ENCODE measurements around the gene NLRP1. TPM values are rescaled to one million over a fixed set of nuclear protein-coding genes. Genes with fewer than 3 reads are reported as not detected.

The NLRP1 gene
- total and polyA plus RNA-seq, 10 of the 15 experiments (the other 5 are each of a cell fraction or from before 2014, with no cell fraction given) = 2.8 to 21.8 (median 11.9) TPM

DNA sequence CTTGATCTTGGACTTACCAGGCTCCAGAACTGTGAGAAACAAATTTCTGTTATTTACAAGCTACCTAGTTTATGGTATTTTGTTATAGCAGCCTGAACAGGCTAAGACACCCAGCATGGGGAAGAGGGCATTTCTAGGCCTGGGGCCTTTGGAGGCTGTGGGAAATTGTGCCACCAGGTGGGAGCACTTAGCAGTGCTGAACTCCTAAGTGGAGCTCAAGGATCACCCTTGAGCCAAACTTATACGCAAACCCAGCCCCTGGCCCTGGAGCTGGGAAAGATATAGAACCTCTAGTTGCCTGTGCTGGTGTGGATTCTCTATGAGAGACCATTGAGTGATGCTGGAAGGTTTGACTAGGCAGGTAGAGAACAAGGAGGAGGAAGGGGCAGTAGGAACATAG lies 61.8 kb downstream of the NLRP1 start:
- SMC1A ChIA-PET (ENCODE audit: uncharacterized antibody, unreplicated experiment) = no interaction called here
- Histone ChIP-seq H3K4me1 (ENCODE audit: control insufficient read depth, insufficient read depth, low read length) (no peaks in the 10 kb centered on the region), H4K20me1 (ENCODE audit: control insufficient read depth, insufficient read depth) (no peaks in the 10 kb centered on the region), H3K27me3 (replicated peaks in 1 of 2; ENCODE audit: control insufficient read depth in 2 of 2, insufficient read depth in 2 of 2, low read length in 1 of 2) (no peaks in the 10 kb centered on the region), H3K4me3 (no peak overlapping the region), H3K36me3 (ENCODE audit: control insufficient read depth in 2 of 2, insufficient read depth in 2 of 2, low read length in 1 of 2) (peaks cover 0 to 6% of the 10 kb centered on the region in 2 experiments; a peak in 2 of 4 replicates), H3K9ac (ENCODE audit: control insufficient read depth, insufficient read depth, low read length) (no peak overlapping the region), H3K27ac (ENCODE audit: control insufficient read depth, insufficient read depth) (no peak overlapping the region), H2AFZ (ENCODE audit: control insufficient read depth, low read depth, low read length) (no peak overlapping the region), H3K9me3 (replicated peaks; ENCODE audit: control insufficient read depth, insufficient read depth, low read length) (no peaks in the 10 kb centered on the region), H3K79me2 (ENCODE audit: control insufficient read depth, insufficient read depth, low read length) (no peaks in the 10 kb centered on the region), H3K4me2 (ENCODE audit: control insufficient read depth, insufficient read depth) (no peak overlapping the region)
- POLR2A ChIA-PET = interaction anchor here (0.6 kb wide), 1 partner anchor 309 kb away, joined by 5 read pairs; no protein-coding TSS in a partner anchor
- in situ Hi-C loops (cut with MboI) (no loop called here), intact Hi-C loops (cut with micrococcal nuclease; ENCODE audit: unreplicated experiment) (no loop called here)
- RAD21 ChIA-PET (ENCODE audit: unreplicated experiment) = no interaction called here
- CTCF ChIA-PET = no interaction called here
- ATAC-seq (no peak), FAIRE-seq (no peak), DNase-seq (ENCODE audit: low read depth, low spot score) (no peak)
- 100% methylated on average over 1 of the region's 1 CpG for WGBS (ENCODE audit: insufficient coverage, insufficient replicate concordance, low lambda C conversion rate, missing lambda C conversion rate)
- BruUV-seq (replicated peaks) = no TSS peak
- no peak for TF ChIP-seq ZNF384 (IDR thresholded peaks at IDR 0.05; ENCODE audit: borderline replicate concordance, low read depth, low read length)
- TF ChIP-seq MYB (IDR thresholded peaks at IDR 0.05; ENCODE audit: borderline replicate concordance, low read depth, low read length) = no peak
- TF ChIP-seq, protein P1, sequence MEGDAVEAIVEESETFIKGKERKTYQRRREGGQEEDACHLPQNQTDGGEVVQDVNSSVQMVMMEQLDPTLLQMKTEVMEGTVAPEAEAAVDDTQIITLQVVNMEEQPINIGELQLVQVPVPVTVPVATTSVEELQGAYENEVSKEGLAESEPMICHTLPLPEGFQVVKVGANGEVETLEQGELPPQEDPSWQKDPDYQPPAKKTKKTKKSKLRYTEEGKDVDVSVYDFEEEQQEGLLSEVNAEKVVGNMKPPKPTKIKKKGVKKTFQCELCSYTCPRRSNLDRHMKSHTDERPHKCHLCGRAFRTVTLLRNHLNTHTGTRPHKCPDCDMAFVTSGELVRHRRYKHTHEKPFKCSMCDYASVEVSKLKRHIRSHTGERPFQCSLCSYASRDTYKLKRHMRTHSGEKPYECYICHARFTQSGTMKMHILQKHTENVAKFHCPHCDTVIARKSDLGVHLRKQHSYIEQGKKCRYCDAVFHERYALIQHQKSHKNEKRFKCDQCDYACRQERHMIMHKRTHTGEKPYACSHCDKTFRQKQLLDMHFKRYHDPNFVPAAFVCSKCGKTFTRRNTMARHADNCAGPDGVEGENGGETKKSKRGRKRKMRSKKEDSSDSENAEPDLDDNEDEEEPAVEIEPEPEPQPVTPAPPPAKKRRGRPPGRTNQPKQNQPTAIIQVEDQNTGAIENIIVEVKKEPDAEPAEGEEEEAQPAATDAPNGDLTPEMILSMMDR (IDR thresholded peaks at IDR 0.05 in 2 of 3, conservative IDR thresholded peaks at IDR 0.05 in 1 of 3; ENCODE audit: control insufficient read depth in 2 of 3, extremely low read depth in 1 of 3, insufficient read depth in 1 of 3, low read depth in 3 of 3, low read length in 3 of 3) = 0 out of 6 replicates have a peak, but pooled peaks of 1 of the 3 experiments have one; percentile 7

DNA sequence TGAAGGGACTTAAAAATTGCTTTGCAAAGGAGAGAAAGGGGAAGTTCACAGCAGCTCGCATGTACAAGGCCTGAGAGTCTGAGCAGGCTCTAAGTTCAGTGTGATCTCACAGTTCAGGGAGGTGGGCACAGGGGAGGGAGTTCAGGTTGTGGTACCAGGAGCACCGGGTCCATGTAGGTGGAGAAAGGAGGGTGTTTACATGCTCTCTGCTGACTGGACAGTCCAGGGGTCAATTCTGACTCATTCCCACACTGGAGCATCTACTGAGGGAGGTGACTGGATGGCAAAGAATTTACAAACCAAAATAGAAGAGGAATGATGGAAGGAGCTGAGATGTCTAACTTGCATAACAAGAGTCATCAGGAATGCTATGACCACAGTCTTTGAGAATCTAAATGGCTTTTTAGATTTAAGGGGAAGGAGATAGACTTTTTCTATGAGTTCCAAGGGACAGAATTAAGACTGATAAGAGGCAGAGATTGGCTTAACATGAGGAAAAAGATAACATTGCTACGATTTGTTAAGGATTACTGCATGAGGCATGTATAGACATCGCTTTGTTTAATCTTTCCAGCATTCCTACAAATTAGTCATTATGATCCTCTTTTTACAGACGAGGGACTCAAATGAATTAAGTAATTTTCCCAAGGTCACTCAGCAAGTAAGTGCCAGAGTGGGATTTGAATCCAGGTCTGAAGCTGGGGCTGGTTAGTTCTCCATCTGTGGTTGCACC lies 68.1 kb downstream of the NLRP1 start:
- Histone ChIP-seq H3K4me1 (ENCODE audit: control insufficient read depth, insufficient read depth, low read length) (no peaks in the 10 kb centered on the region), H4K20me1 (ENCODE audit: control insufficient read depth, insufficient read depth) (no peaks in the 10 kb centered on the region), H3K79me2 (ENCODE audit: control insufficient read depth, insufficient read depth, low read length) (no peaks in the 10 kb centered on the region), H3K9ac (ENCODE audit: control insufficient read depth, insufficient read depth, low read length) (no peak overlapping the region), H2AFZ (ENCODE audit: control insufficient read depth, low read depth, low read length) (no peak overlapping the region), H3K27me3 (replicated peaks in 1 of 2; ENCODE audit: control insufficient read depth in 2 of 2, insufficient read depth in 2 of 2, low read length in 1 of 2) (no peaks in the 10 kb centered on the region), H3K4me2 (ENCODE audit: control insufficient read depth, insufficient read depth) (no peak overlapping the region), H3K4me3 (no peak overlapping the region), H3K9me3 (replicated peaks; ENCODE audit: control insufficient read depth, insufficient read depth, low read length) (no peaks in the 10 kb centered on the region), H3K27ac (ENCODE audit: control insufficient read depth, insufficient read depth) (no peak overlapping the region), H3K36me3 (ENCODE audit: control insufficient read depth in 2 of 2, insufficient read depth in 2 of 2, low read length in 1 of 2) (no peaks in the 10 kb centered on the region; a peak in 2 of 4 replicates)
- RAD21 ChIA-PET (ENCODE audit: unreplicated experiment) = no interaction called here
- BruUV-seq (replicated peaks) = no TSS peak
- SMC1A ChIA-PET (ENCODE audit: uncharacterized antibody, unreplicated experiment) = interaction anchor here (1.0 kb wide), 1 partner anchor 8 kb away, joined by 5 read pairs; no protein-coding TSS in a partner anchor
- CTCF ChIA-PET = interaction anchor here (1.5 kb wide), 1 partner anchor 12 kb away, joined by 3 read pairs; no protein-coding TSS in a partner anchor
- DNase-seq (ENCODE audit: low read depth, low spot score) (no peak), FAIRE-seq (no peak), ATAC-seq (no peak)
- 87% methylated on average over 5 of the region's 5 CpGs for WGBS (ENCODE audit: insufficient coverage, insufficient replicate concordance, low lambda C conversion rate, missing lambda C conversion rate)
- POLR2A ChIA-PET = no interaction called here
- intact Hi-C loops (cut with micrococcal nuclease; ENCODE audit: unreplicated experiment) (no loop called here), in situ Hi-C loops (cut with MboI) (no loop called here)
- TF ChIP-seq YY1 (IDR thresholded peaks at IDR 0.05; ENCODE audit: low read depth, low read length) = no peak
- TF ChIP-seq SIX5 (IDR thresholded peaks at IDR 0.05; ENCODE audit: low read depth, low read length, severe bottlenecking) = no peak
- TF ChIP-seq IKZF2 (IDR thresholded peaks at IDR 0.05) = no peak
- TF ChIP-seq, protein P2, sequence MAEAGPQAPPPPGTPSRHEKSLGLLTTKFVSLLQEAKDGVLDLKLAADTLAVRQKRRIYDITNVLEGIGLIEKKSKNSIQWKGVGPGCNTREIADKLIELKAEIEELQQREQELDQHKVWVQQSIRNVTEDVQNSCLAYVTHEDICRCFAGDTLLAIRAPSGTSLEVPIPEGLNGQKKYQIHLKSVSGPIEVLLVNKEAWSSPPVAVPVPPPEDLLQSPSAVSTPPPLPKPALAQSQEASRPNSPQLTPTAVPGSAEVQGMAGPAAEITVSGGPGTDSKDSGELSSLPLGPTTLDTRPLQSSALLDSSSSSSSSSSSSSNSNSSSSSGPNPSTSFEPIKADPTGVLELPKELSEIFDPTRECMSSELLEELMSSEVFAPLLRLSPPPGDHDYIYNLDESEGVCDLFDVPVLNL (IDR thresholded peaks at IDR 0.05; ENCODE audit: low read depth, low read length) = no peak
- TF ChIP-seq, protein P3, sequence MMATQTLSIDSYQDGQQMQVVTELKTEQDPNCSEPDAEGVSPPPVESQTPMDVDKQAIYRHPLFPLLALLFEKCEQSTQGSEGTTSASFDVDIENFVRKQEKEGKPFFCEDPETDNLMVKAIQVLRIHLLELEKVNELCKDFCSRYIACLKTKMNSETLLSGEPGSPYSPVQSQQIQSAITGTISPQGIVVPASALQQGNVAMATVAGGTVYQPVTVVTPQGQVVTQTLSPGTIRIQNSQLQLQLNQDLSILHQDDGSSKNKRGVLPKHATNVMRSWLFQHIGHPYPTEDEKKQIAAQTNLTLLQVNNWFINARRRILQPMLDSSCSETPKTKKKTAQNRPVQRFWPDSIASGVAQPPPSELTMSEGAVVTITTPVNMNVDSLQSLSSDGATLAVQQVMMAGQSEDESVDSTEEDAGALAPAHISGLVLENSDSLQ (IDR thresholded peaks at IDR 0.05) = no peak
- TF ChIP-seq, protein P4, sequence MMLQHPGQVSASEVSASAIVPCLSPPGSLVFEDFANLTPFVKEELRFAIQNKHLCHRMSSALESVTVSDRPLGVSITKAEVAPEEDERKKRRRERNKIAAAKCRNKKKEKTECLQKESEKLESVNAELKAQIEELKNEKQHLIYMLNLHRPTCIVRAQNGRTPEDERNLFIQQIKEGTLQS (IDR thresholded peaks at IDR 0.05; ENCODE audit: borderline replicate concordance, extremely low read depth, low read depth, low read length) = no peak
- TF ChIP-seq, protein P5, sequence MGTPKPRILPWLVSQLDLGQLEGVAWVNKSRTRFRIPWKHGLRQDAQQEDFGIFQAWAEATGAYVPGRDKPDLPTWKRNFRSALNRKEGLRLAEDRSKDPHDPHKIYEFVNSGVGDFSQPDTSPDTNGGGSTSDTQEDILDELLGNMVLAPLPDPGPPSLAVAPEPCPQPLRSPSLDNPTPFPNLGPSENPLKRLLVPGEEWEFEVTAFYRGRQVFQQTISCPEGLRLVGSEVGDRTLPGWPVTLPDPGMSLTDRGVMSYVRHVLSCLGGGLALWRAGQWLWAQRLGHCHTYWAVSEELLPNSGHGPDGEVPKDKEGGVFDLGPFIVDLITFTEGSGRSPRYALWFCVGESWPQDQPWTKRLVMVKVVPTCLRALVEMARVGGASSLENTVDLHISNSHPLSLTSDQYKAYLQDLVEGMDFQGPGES (IDR thresholded peaks at IDR 0.05) = no peak
